ENCODE results near the gene DENND11.
A peak's percentile ranks its signal among the peaks of the same experiment; 100 is the strongest.
"Not testable (repeated sequence)": the region's sequence is repeated elsewhere in the genome, so short reads cannot be mapped to it uniquely, and the experiment has no call there.

The DENND11 gene

GRCh38 chr7:141706239-141707064 lies 4.5 kb upstream of the DENND11 start:
- no peak for DNase-seq

DNA sequence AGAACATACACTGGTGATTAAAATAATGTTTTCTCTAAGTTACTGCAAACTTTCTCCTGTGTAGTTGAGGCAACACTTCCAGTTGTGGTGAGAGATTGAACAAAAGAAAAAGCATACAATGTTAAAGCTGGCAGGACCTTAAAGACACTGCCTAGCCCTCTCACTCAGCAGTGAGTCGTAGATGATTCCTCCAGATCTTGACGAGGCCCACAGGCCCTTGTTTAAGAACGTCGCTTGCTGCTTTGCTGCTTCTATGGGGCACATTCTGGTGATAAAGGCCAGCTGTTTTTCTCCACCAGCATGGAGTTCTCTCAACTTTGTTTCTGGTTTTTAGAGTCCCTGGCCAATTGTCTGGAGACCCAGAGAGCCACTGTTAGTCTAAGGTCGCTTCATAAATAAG lies 2.8 kb upstream of the DENND11 start:
- no peak for DNase-seq

GRCh38 chr7:141704112-141704511 lies 2.1 kb upstream of the DENND11 start:
- DNase-seq = no peak

GRCh38 chr7:141702892-141703291 lies 926 bp upstream of the DENND11 start:
- DNase-seq = no peak

GRCh38 chr7:141701489-141702046 lies 398 bp downstream of the DENND11 start:
- peak; percentile 63 to 69 for DNase-seq

DNA sequence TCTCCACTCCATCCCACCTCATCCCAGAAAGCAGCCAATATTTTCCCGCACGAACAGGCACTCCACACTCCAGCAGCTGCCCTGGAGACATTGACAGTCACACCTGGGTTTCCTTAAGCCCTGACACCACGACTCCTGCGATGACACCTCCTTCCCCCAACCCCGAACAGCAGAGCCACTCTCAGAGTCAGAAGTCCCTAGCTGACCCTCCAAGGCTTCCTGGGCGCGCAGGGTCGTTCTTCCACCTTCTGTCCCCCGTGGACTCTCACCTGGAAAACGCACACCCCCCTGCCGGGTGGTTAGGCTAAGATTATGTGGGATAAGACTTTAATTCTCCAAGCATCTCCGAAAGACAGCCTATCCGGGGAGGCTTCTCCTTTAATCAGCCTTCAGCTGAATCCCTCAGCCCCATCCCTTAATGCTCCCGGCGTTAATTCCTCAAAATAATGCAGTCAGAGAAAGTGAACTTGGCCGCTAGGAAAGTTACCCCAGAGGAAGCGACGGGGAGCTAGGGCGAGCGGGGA lies 1.1 kb downstream of the DENND11 start:
- peak in 1 of 2 donors; percentile 8 for DNase-seq

GRCh38 chr7:141700296-141700847 lies 1.6 kb downstream of the DENND11 start:
- DNase-seq = no peak

GRCh38 chr7:141699860-141700259 lies 2.1 kb downstream of the DENND11 start:
- DNase-seq = no peak

DNA sequence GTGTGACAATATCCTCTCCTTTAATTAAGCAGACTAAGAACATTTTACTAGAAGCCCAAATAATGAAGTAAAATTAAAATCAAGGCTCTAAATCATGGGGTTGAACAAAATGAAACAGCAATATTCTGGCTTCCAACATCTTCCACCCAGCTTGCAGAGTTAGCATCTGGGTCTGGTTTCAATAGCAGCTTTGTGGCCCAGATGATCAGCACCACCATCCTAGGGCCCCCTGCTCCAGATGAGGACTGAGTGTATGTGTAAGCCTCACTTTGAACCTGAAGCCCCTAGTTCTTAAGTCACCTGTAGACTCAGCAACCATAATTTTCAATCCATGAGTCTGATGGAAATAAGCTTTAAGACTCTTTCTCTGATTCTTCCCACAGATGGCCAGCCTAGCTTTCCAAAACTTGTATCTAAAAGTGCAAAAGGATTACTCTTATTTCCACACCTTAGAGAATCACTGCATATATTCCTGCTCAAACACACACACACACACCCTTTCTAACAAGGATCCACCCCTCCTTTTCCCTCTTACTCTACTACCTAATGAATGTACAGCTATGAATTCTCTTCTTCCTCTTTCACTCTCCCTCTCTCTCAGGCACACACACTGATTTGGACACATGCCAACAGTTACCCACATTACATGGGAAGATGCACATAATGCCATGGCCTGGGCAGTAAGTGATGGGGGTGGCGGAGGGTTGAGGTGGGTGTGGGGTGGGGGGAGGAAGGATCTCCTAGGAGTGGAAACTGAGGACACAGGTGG lies 3.5 kb downstream of the DENND11 start:
- no peak for DNase-seq

DNA sequence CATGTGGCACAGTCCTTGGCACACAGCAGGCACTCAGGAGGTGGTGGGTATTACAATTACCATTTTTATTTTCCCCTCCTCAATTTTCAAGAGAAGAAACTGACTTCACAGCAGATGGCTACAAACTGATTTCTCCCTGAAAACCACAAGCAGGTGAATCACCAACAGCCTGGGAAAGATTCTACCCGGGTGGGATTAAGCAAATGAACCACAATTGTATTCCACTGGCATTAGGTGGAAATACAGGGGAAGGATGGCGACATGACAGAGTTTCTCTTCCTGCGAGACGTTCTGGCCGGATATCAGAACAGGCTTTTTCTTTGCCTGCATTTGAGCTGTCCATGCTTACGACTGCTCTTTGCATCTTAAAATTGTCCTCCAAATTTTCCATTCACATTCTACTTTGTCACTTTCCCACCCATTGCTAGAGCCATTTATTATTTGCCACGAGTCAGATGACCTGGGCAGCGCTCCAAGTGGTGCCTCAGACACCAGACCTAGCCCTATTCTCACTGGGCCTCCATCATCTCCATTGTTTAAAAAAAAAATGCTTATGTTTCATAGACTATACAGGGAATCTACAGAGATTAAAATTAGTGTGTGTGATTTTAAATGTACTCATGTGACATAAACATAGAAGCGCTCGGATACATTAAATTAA lies 4.6 kb downstream of the DENND11 start:
- DNase-seq = no peak

DNA sequence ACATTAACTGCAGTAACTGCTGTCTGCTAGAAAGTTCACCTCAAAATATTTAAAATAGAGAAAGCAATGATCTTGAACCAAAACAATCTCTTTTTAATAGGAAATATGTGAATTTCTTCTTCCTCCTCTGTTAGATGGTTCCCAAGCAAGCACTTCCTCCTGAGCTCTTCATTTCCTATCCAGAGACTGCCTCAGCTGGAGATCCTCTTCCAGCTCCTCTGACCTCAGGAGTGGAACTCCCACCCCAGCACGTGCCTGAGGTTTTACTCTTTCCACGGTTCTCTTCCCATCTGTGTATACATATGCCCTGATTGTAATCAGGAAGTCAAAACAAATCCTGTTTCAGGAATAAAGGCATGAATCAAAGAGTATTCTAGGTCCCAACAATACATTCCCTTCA lies 5.6 kb downstream of the DENND11 start:
- DNase-seq = no peak

GRCh38 chr7:141695803-141696289 lies 6.1 kb downstream of the DENND11 start:
- DNase-seq = no peak

- DNase-seq = no peak
Measured at GRCh38 chr7:141693082-141693481, 8.9 kb downstream of the DENND11 start.

DNA sequence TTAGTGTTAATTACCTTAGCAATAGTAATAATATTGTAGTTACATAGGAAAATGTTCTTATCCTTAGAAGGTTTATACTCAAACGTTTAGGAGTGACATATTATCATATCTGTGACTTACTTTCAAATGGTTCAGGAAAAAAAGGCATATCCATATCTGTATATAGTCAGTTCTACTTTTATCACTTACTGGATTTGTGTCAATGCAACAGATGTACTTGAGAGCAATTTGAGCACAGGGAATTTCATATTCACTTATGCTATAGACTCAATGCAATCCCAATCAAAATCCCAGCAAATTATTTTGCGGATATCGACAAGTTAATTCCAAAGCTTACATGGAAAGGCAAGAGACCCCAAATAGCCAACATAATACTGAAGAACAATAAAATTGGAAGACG lies 10.0 kb downstream of the DENND11 start:
- DNase-seq = no peak

GRCh38 chr7:141691540-141691939 lies 10.4 kb downstream of the DENND11 start:
- DNase-seq = no peak

DNA sequence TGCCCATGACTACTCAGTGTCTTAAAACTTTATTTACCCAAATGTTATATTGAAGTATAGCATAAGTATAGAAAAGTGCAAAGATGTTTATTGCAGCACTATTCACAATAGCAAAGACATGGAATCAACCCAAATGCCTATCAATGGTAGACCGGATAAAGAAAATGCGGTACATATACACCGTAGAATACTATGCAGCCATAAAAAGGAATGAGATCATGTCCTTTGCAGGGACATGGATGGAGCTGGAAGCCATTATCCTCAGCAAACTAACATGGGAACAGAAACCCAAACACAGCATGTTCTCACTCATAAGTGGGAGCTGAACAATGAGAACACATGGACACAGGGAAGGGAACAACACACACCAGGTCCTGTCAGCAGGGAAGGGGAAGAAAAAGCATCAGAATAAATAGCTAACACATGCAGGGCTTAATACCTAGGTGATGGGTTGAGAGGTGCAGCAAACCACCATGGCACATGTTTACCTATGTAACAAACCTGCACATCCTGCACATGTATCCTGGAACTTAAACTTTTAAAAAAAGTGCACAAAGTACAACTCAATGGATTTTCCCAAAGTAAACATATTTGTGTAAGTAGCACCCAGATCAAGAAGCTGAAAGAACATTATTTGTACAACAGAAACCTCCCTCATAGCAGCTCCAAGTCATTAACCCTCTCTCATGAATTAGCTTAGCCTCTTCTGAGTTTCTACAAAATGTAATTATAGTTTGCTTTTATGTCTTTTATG lies 12.7 kb downstream of the DENND11 start:
- DNase-seq = not testable (repeated sequence)

DNA sequence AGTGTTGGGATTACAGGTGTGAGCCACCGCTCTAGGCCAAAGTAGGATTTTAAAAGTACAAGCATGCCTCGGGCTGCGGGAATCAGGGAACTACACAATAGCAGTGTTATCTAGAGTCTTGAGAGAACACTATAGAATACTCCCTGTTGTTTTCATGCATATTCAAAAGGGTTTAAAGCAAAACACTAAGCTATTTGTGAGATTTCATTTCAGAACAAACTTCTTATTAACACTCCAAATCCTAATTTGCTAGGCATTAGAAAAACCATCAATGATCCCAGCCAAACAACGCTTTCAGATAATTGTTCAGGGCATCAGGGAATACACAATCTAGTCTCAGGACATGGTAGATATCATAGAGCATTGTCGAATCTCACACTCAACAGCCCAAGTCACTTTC lies 13.9 kb downstream of the DENND11 start:
- DNase-seq = no peak

DNA sequence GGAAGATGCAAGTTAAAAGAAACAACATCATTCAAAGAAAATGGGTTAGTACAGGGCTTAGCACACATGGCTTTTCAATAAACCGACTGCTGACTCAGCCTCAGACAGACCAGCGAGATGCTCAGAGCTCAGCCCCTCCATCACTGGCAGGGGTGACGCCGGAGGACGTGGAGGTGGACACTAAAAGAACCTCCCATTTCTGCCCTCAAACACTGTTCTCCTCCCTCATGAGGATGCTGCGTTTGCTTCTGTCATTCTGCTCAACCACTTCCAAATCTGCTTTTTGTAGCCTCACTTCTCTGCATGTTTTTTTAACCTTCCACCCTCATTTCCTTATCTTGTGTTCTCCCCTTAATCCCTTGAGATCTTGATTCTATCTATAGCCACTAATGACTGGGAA lies 15.3 kb downstream of the DENND11 start:
- DNase-seq = no peak

DNA sequence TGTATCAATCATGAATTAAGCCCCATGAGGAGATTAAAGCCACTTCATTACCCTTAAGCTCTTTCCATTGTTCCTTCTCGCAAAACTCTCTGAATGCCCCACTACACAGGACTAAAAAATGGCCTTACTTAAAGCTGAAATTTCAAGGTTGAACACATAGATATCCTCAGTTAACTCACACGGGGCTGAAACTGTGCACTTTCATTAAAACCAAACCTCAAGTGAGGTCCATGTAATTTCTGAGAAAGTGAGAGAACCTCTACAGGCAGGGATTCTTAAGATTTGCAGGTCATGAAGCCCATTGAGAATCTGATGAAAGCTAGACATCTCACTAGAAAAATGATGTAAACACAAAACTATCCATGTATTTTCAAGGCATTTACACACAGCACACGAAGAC lies 15.9 kb downstream of the DENND11 start:
- DNase-seq = no peak

DNA sequence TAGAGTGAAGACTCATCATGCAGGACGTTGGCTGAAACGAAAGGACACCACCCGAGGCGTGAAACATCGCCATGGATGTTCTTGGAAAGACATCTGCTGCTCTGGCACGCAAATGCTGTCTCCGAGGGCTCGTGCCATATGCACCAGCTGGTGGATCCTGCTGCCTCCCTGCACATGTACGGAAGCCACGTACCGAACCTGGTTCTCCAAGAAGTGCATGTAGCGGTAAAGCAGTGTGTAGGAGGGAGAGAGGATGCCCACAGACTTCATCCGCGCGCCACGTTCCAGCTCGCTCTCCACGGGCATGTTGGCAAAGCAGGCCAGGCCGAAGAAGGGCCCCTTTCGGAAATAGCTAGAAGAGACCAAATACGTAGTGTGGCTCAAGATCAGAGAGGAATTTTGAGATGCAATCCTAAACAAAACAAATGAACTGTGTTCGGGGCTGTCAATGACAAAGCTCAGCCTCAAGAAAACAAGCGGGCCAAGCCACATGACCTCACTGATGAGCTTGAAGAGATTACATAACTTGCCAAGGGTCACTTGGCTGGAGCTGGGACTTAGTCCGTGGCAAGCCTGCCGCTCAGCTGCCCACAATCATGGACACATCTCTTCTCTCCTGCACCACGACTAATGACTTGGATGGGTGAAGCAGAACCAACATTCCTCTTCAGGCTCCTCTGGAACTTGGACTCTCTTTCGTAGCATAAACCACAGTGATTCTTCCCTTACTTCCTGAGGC lies 16.5 kb downstream of the DENND11 start:
- DNase-seq = no peak

GRCh38 chr7:141679014-141679413 lies 23.0 kb downstream of the DENND11 start:
- no peak for DNase-seq

Data from stimulated activated CD4-positive, alpha-beta T cell treated with anti-CD3 and anti-CD28 coated beads, Interleukin-2, amount 100 ng/mL, for 24 hours (primary cell).